Stimulated activated CD4-positive, alpha-beta T cell treated with anti-CD3 and anti-CD28 coated beads, Interleukin-4, amount 100 ng/mL, for 24 hours (primary cell): ENCODE data around the gene SLC30A7.
"Not testable (repeated sequence)": the region's sequence is repeated elsewhere in the genome, so short reads cannot be mapped to it uniquely, and the experiment has no call there.

ENCODE experiments used
- DNase-seq: peaks from one replicate; pipeline ENCODE4 v3.0.0-alpha.2; 2020

Gene SLC30A7

GRCh38 chr1:100895540-100896480 lies at the start of gene SLC30A7:
Gene SLC30A7 (plus strand): TSS chr1:100896090. CDS start chr1:100896263, 173 bp downstream.
- DNase-seq = peak; percentile 97

GRCh38 chr1:100847361-100848082 lies 48.4 kb upstream of the SLC30A7 start:
- no peak for DNase-seq

GRCh38 chr1:100851726-100852125 lies 44.2 kb upstream of the SLC30A7 start:
- no peak for DNase-seq

- DNase-seq = no peak
These were observed 42.9 kb upstream of the SLC30A7 start for GRCh38 chr1:100852976-100853375.

- not testable (repeated sequence) for DNase-seq
These were observed 40.8 kb upstream of the SLC30A7 start for GRCh38 chr1:100855116-100855515.

GRCh38 chr1:100860397-100860991 lies 35.4 kb upstream of the SLC30A7 start:
- DNase-seq = no peak

GRCh38 chr1:100861379-100861778 lies 34.5 kb upstream of the SLC30A7 start:
- no peak for DNase-seq

- DNase-seq = no peak
These were observed 33.3 kb upstream of the SLC30A7 start for GRCh38 chr1:100862591-100862990.

GRCh38 chr1:100866041-100866900 lies 29.6 kb upstream of the SLC30A7 start:
- DNase-seq = no peak

GRCh38 chr1:100866901-100867206 lies 29.0 kb upstream of the SLC30A7 start:
- no peak for DNase-seq

- no peak for DNase-seq
These were observed 27.4 kb upstream of the SLC30A7 start for GRCh38 chr1:100868364-100868995.

GRCh38 chr1:100869996-100870395 lies 25.9 kb upstream of the SLC30A7 start:
- DNase-seq = no peak

GRCh38 chr1:100874433-100874832 lies 21.5 kb upstream of the SLC30A7 start:
- DNase-seq = no peak

- DNase-seq = no peak
These were observed 20.7 kb upstream of the SLC30A7 start for GRCh38 chr1:100875228-100875627.

GRCh38 chr1:100876291-100876690 lies 19.6 kb upstream of the SLC30A7 start:
- no peak for DNase-seq

- DNase-seq = no peak
These were observed 16.5 kb upstream of the SLC30A7 start for GRCh38 chr1:100879422-100879821.

GRCh38 chr1:100881687-100882086 lies 14.2 kb upstream of the SLC30A7 start:
- no peak for DNase-seq

- no peak for DNase-seq
These were observed 13.2 kb upstream of the SLC30A7 start for GRCh38 chr1:100882698-100883097.

GRCh38 chr1:100883963-100884362 lies 11.9 kb upstream of the SLC30A7 start:
- no peak for DNase-seq

- not testable (repeated sequence) for DNase-seq
These were observed 6.9 kb upstream of the SLC30A7 start for GRCh38 chr1:100889007-100889406.

GRCh38 chr1:100889869-100890482 lies 5.9 kb upstream of the SLC30A7 start:
- DNase-seq = not testable (repeated sequence)

- DNase-seq = no peak
These were observed 4.5 kb upstream of the SLC30A7 start for GRCh38 chr1:100891380-100891779.
